OCI-LY3 (cell line): Measurements from ENCODE around the gene ELK3.

Experiments used
- H2AFZ ChIP-seq: fragments of 200-600, 300-600 bp; shearing (Covaris generic); 2 replicates; pipeline ENCODE4 v1.6.0; 2014; ENCODE audit warnings: antibody characterized with exemption, low read depth, low read length
- H3K27ac ChIP-seq: fragments of 200-600, 300-600 bp; sonication (generic); 2 replicates; pipeline ENCODE4 v1.5.1; 2014; ENCODE audit warnings: mild to moderate bottlenecking, low read length, moderate library complexity, mixed read lengths
- H3K27me3 ChIP-seq: fragments of 200-600, 300-600 bp; sonication (generic); 2 replicates; pipeline ENCODE4 v1.6.1; 2014; ENCODE audit warnings: low read depth, low read length, mixed read lengths
- H3K36me3 ChIP-seq: fragments of 200-600, 300-600 bp; sonication (generic); replicated peaks from 2 replicates; pipeline ENCODE3; 2014; ENCODE audit warnings: low read depth, low read length, mixed read lengths
- H3K4me1 ChIP-seq: fragments of 300-600, 200-600 bp; sonication (generic); 2 replicates; pipeline ENCODE4 v1.6.1; 2014; ENCODE audit warnings: low read length, mixed read lengths
- H3K4me2 ChIP-seq: fragments of 200-600, 300-600 bp; sonication (generic); 2 replicates; pipeline ENCODE4 v1.6.1; 2014; ENCODE audit warnings: low read length, mixed read lengths
- H3K4me3 ChIP-seq: fragments of 300-600, 200-600 bp; sonication (generic); 2 replicates; pipeline ENCODE4 v1.5.1; 2014; ENCODE audit warnings: antibody characterized with exemption, mild to moderate bottlenecking, low read length, moderate library complexity
- H3K79me2 ChIP-seq: fragments of 300-600, 200-600 bp; shearing (Covaris generic); 2 replicates; pipeline ENCODE4 v1.6.1; 2014; ENCODE audit warnings: mild to moderate bottlenecking, low read length, mixed read lengths
- H3K9ac ChIP-seq: fragments of 300-600, 200-600 bp; shearing (Covaris generic); 2 replicates; pipeline ENCODE4 v1.6.0; 2014; ENCODE audit warnings: mild to moderate bottlenecking, low read length, moderate library complexity
- H3K9me3 ChIP-seq: fragments of 200-600, 300-600 bp; shearing (Covaris generic); 2 replicates; pipeline ENCODE4 v1.6.1; 2014; ENCODE audit warnings: low read length, mixed read lengths; ENCODE audit not compliant: insufficient read depth
- H4K20me1 ChIP-seq: fragments of 200-600, 300-600 bp; sonication (generic); 2 replicates; pipeline ENCODE4 v1.6.1; 2016; ENCODE audit warnings: low read length, mixed read lengths; ENCODE audit not compliant: insufficient read depth
- CTCF ChIP-seq: fragments of 200-600, 300-600 bp; sonication (generic); IDR thresholded peaks from 2 replicates; pipeline ENCODE4 v1.5.1; 2014; ENCODE audit warnings: antibody characterized with exemption, low read length, low read depth
- EZH2phosphoT487 ChIP-seq: fragments of 200-600 bp; shearing (Covaris generic); IDR thresholded peaks from 2 replicates; pipeline ENCODE4 v1.6.1; 2018; ENCODE audit warnings: antibody characterized with exemption, mixed run types, low read depth

ELK3 gene

GRCh38 chr12:96153131-96153725 lies 40.9 kb upstream of the ELK3 start:
- Histone ChIP-seq H3K27ac (no peak overlapping the region), H3K4me3 (no peak overlapping the region), H3K9me3 (no peaks in the 10 kb centered on the region), H3K9ac (no peak overlapping the region), H3K4me1 (peaks cover 20% of the 10 kb centered on the region), H3K4me2 (no peak overlapping the region), H2AFZ (no peak overlapping the region), H3K79me2 (no peaks in the 10 kb centered on the region), H4K20me1 (no peaks in the 10 kb centered on the region), H3K27me3 (no peaks in the 10 kb centered on the region), H3K36me3 (no peaks in the 10 kb centered on the region)
- TF ChIP-seq EZH2phosphoT487 (no peak), CTCF (no peak)

DNA sequence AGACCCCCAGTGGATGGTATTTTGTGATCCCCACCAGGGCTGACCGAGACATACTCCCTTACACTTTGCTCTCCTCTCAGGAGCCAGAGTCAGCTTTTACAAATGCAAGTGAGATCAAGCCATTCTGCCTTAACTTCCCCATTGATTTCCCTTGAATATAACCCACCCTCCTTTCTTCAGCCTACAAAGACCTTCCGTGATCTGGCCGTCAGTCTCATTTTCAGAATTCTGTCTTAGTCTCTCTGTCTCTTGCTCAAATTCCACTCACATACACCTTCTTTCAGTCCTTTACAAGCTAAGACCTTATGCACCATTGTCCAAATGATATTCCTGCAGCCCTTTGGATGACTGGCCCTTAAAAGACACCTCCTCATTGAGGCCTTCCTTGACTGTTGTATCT lies 39.0 kb upstream of the ELK3 start:
- H3K36me3 ChIP-seq = no peaks in the 10 kb centered on the region
- H4K20me1 ChIP-seq = no peaks in the 10 kb centered on the region
- H3K9ac ChIP-seq = no peak overlapping the region
- no peak overlapping the region for H3K27ac ChIP-seq
- no peaks in the 10 kb centered on the region for H3K9me3 ChIP-seq
- H3K79me2 ChIP-seq = no peaks in the 10 kb centered on the region
- H2AFZ ChIP-seq = no peak overlapping the region; the same call in 1 of the 2 replicates
- H3K4me2 ChIP-seq = no peak overlapping the region
- H3K4me1 ChIP-seq = peaks cover 20% of the 10 kb centered on the region
- no peak for TF ChIP-seq EZH2phosphoT487
- TF ChIP-seq CTCF = no peak
- H3K4me3 ChIP-seq = no peak overlapping the region
- no peaks in the 10 kb centered on the region for H3K27me3 ChIP-seq

DNA sequence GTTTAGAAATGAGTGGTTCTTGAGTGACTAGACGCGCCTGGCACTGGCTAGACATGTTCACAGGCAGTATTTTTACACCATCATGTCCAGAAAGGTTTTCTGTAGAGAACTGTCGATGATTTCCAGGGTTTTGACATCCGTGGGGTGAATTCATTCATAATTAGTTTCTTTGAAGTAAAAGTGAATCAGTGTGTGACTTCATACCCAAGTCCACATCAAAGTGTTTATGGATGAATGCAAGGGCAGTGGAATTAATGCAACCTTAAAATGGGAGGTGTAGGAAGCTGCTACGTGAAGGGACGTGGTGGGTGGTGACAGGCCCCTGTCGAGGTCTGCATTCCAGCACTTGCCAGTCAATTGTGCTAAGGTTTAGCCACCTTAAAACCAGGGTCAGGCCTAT lies 38.4 kb upstream of the ELK3 start:
- Histone ChIP-seq H3K9me3 (no peaks in the 10 kb centered on the region), H3K9ac (peak overlapping the region; percentile 12; the same call in 1 of the 2 replicates), H3K27me3 (no peaks in the 10 kb centered on the region), H3K4me3 (peak overlapping the region; percentile 29; the same call in 1 of the 2 replicates), H2AFZ (peak overlapping the region; percentile 59; the same call in 1 of the 2 replicates), H3K4me1 (peaks cover 20% of the 10 kb centered on the region), H3K27ac (peak overlapping the region; percentile 48), H4K20me1 (no peaks in the 10 kb centered on the region), H3K36me3 (no peaks in the 10 kb centered on the region), H3K4me2 (peak overlapping the region; percentile 68), H3K79me2 (no peaks in the 10 kb centered on the region)
- TF ChIP-seq EZH2phosphoT487 (no peak), CTCF (no peak)

DNA sequence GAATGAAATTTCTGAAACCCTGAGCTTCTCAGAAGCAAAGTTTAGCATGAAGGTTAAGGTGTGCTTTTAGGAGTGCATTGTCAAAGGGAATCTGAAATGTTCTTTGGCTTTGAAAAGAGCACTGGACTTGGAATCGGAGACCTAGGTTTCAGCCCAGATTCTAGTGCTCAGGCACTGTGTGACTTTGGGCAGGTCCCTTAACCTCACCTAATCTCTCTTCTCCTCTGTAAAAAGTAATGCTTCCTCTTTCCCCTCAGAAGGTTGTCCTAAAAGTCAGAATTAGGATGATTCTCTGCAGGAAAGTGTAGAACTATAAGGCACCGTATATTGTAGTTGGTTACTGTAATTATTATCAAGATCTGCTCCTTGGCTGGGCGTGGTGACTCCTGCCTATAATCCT lies 38.0 kb upstream of the ELK3 start:
- H3K4me1 ChIP-seq = peaks cover 24% of the 10 kb centered on the region
- peak overlapping the region; percentile 48 for H3K27ac ChIP-seq
- peak overlapping the region; percentile 29; the same call in 1 of the 2 replicates for H3K4me3 ChIP-seq
- peak overlapping the region; percentile 68 for H3K4me2 ChIP-seq
- H3K36me3 ChIP-seq = no peaks in the 10 kb centered on the region
- TF ChIP-seq CTCF (no peak), EZH2phosphoT487 (no peak)
- no peaks in the 10 kb centered on the region for H4K20me1 ChIP-seq
- H3K9me3 ChIP-seq = no peaks in the 10 kb centered on the region
- no peaks in the 10 kb centered on the region for H3K27me3 ChIP-seq
- peak overlapping the region; percentile 12; the same call in 1 of the 2 replicates for H3K9ac ChIP-seq
- no peaks in the 10 kb centered on the region for H3K79me2 ChIP-seq
- H2AFZ ChIP-seq = peak overlapping the region; percentile 59; the same call in 1 of the 2 replicates
